BE2C (cell line): ENCODE data around the gene PPP1R7.

Experiments used
- DNase-seq: peaks from one replicate; pipeline ENCODE4 v3.0.0-alpha.2; 2020
- H3K27me3 ChIP-seq: fragments of 250-450 bp; sonication (Bioruptor Pico); 2 replicates; pipeline ENCODE4 v1.5.1; 2020; ENCODE audit warnings: mild to moderate bottlenecking
- H3K36me3 ChIP-seq: fragments of 250-450 bp; sonication (Bioruptor Pico); 2 replicates; pipeline ENCODE4 v1.5.1; 2020; ENCODE audit warnings: mild to moderate bottlenecking
- H3K4me1 ChIP-seq: fragments of 250-450 bp; sonication (Bioruptor Pico); 2 replicates; pipeline ENCODE4 v1.5.1; 2020
- H3K4me3 ChIP-seq: 2 replicates; pipeline ENCODE4 v1.5.1; 2011; ENCODE audit warnings: low read depth, low read length
- H3K9me3 ChIP-seq: fragments of 250-450 bp; sonication (Bioruptor Pico); 2 replicates; pipeline ENCODE4 v1.5.1; 2020
- TF ChIP-seq, protein P1 (sequence below): IDR thresholded peaks from 2 replicates; pipeline ENCODE4 v1.5.1; 2012; ENCODE audit warnings: mild to moderate bottlenecking, low read depth, low read length

The PPP1R7 gene

DNA sequence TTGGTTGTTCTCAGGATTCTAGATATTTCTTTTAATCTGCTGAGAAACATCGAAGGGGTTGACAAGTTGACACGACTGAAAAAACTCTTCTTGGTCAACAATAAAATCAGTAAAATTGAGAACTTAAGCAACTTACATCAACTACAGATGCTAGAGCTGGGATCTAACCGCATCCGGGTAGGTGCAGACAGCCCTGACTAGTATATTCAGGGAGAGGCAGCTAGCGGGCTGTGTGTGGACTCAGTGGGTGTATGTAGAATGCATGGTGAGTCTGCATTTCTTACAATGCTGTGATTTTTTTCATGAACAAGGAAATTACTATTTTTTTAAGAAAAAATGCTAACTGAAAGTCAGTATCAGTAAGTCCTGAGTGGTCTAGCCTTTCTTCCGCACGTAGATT is 10.1 kb downstream of the PPP1R7 start:
- Histone ChIP-seq H3K4me1 (peaks cover 3% of the 10 kb centered on the region; the same call in 1 of the 2 replicates), H3K27me3 (no peaks in the 10 kb centered on the region), H3K4me3 (no peak overlapping the region), H3K9me3 (no peaks in the 10 kb centered on the region), H3K36me3 (peaks cover 24% of the 10 kb centered on the region)
- DNase-seq, result no peak
- TF ChIP-seq, protein P1, sequence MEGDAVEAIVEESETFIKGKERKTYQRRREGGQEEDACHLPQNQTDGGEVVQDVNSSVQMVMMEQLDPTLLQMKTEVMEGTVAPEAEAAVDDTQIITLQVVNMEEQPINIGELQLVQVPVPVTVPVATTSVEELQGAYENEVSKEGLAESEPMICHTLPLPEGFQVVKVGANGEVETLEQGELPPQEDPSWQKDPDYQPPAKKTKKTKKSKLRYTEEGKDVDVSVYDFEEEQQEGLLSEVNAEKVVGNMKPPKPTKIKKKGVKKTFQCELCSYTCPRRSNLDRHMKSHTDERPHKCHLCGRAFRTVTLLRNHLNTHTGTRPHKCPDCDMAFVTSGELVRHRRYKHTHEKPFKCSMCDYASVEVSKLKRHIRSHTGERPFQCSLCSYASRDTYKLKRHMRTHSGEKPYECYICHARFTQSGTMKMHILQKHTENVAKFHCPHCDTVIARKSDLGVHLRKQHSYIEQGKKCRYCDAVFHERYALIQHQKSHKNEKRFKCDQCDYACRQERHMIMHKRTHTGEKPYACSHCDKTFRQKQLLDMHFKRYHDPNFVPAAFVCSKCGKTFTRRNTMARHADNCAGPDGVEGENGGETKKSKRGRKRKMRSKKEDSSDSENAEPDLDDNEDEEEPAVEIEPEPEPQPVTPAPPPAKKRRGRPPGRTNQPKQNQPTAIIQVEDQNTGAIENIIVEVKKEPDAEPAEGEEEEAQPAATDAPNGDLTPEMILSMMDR, result no peak

DNA sequence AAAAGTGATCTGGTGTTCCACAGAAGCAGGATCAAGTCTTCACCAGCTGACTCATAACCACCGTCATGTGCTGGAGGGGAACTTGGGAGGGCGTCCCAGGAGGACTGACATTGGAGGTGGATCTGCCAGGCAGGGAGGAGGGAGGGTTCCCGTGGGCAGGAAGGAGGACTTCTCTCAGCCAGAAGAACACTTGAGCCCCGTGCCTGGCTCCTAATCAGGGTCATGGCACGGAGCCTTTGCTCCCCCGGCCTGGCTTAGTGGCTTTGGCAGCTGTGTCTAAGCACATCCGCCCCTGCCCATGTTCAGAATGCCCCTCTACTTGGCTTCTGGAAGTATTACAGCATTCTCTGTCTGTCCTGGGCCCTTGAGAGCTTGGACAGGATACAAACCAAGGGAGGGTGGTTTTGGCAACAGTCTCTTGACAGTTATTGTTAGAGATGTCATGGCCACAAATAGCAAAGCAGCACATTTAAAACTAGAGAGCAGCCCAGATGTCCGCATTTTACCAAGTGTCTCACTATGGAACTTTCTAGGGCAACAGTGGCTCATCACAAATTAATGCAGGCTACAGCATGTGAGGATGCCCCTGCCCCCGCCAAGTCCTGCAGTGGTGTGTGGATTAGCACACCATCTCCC is 11.5 kb downstream of the PPP1R7 start:
- DNase-seq, result no peak
- TF ChIP-seq, protein P1, result no peak
- Histone ChIP-seq H3K36me3 (peaks cover 34% of the 10 kb centered on the region), H3K9me3 (no peaks in the 10 kb centered on the region), H3K27me3 (no peaks in the 10 kb centered on the region), H3K4me1 (peaks cover 3% of the 10 kb centered on the region; the same call in 1 of the 2 replicates), H3K4me3 (no peak overlapping the region)

DNA sequence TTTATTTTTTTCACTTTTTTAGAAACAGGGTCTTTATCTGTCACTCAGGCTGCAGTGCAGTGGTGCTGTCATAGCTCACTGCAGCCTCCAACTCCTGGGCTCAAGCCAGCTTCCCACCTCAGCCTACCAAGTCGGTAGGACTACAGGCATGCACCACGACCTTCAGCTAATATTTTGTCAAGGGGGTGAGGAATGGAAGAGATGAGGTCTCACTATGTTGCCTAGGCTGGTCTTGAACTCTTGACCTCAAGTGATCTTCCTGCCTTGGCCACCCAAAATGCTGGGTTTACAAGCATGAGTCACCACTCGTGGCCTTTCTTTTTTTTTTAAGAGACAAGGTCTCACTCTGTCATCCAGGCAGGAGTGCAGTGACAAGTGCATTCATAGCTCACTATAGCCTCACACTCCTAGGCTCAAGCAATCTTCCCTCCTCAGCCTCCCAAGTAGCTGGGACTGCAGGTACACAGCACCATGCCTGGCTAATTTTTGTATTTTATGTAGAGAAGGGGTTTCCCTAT is 13.4 kb downstream of the PPP1R7 start:
- H3K4me3 ChIP-seq, result no peak overlapping the region
- no peaks in the 10 kb centered on the region for H3K27me3 ChIP-seq
- H3K4me1 ChIP-seq, result peaks cover 3% of the 10 kb centered on the region; the same call in 1 of the 2 replicates
- no peaks in the 10 kb centered on the region for H3K9me3 ChIP-seq
- TF ChIP-seq, protein P1, result no peak
- no peak for DNase-seq
- H3K36me3 ChIP-seq, result peaks cover 34% of the 10 kb centered on the region

DNA sequence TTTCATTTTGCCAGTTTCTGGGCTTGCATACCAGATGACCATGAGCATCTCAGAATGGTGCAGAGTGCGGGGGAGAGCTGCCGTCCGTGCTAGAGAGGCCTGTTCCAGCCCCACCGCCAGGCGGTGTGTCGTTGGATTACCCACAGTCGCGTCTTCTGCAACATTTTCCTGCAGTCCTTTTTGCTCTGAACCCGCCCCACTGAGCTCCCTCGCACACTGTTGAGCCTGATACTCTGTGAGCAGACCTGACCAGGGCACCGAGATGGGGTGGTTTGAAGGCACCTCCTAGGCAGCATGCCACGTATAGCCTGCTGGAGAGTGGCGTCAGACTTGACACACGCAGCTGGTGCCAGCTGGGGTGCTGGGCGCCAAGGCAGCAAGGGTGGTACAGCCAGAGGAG is 18.1 kb downstream of the PPP1R7 start:
- H3K36me3 ChIP-seq, result peaks cover 30% of the 10 kb centered on the region
- TF ChIP-seq, protein P1, result no peak

DNA sequence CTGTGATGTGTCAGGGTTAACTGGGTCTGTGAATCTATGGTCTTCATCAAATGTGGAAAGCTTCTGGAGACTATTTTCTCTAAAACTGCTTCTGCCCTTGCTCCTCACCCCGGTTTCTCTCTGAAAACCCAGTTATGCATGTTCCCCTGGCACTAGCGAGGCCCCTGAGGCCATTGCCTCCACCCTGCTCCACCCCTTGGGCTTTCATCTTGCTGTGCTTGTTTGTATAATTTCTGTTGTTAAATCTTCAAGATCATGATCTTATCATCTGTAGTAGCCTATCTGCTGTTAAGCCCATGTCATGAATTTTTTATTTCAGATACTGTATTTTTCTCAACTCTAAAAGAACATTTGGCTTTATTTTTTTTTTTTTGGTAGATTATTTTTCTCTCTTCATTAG is 23.3 kb downstream of the PPP1R7 start:
- TF ChIP-seq, protein P1, result no peak
- Histone ChIP-seq H3K36me3 (peaks cover 20% of the 10 kb centered on the region), H3K9me3 (0 out of 2 replicates have a peak, but pooled peaks cover 3% of the 10 kb centered on the region), H3K4me1 (no peaks in the 10 kb centered on the region), H3K27me3 (no peaks in the 10 kb centered on the region), H3K4me3 (no peak overlapping the region)
- DNase-seq, result no peak

More for the DNA sequence above, 18.1 kb downstream of the PPP1R7 start:
- no peaks in the 10 kb centered on the region for H3K4me1 ChIP-seq
- H3K9me3 ChIP-seq, result 0 out of 2 replicates have a peak, but pooled peaks cover 3% of the 10 kb centered on the region
- H3K27me3 ChIP-seq, result no peaks in the 10 kb centered on the region
- DNase-seq, result no peak
- no peak overlapping the region for H3K4me3 ChIP-seq
